Mesothelial cell of epicardium (in vitro differentiated cells): ENCODE data around the gene CNTN6. TPM values are rescaled to one million over a fixed set of nuclear protein-coding genes. Genes with fewer than 3 reads are reported as not detected.

Source experiments
- DNase-seq, 2 experiments: peaks; one replicate each; pipeline ENCODE4 v3.0.0; 2021; ENCODE audit warnings: low spot score in 2 of 2; ENCODE audit not compliant: unreplicated experiment in 2 of 2
- H3K27ac Mint-ChIP-seq: 2 replicates; pipeline ENCODE4 v1.8.0; 2021; ENCODE audit warnings: mixed read lengths
- H3K27me3 Mint-ChIP-seq: 2 replicates; pipeline ENCODE4 v1.8.0; 2021; ENCODE audit warnings: low read depth, mixed read lengths
- H3K36me3 Mint-ChIP-seq: 2 replicates; pipeline ENCODE4 v1.8.0; 2021; ENCODE audit warnings: mixed read lengths
- H3K4me1 Mint-ChIP-seq: 2 replicates; pipeline ENCODE4 v1.8.0; 2021; ENCODE audit warnings: mixed read lengths
- H3K4me3 Mint-ChIP-seq: 2 replicates; pipeline ENCODE4 v1.8.0; 2021; ENCODE audit warnings: mild to moderate bottlenecking, moderate library complexity, mixed read lengths
- H3K9me3 Mint-ChIP-seq: 2 replicates; pipeline ENCODE4 v1.8.0; 2021; ENCODE audit warnings: mixed read lengths
- total RNA-seq: library from RNA; stranded (reverse); gene quantifications from 3 replicates; pipeline ENCODE4 v1.2.1, GENCODE V29; 2021
- TF ChIP-seq, protein P1 (sequence below): fragments of 200-600 bp; sonication (generic); IDR thresholded peaks from one replicate; pipeline ENCODE4 v1.5.0; 2021; ENCODE audit warnings: antibody characterized with exemption; ENCODE audit not compliant: unreplicated experiment

Gene CNTN6
- total RNA-seq, 1 donor from 2014 or later: 15.4 TPM

- Mint-ChIP-seq H3K4me1 (peaks cover 9% of the 10 kb centered on the region), H3K4me3 (no peak overlapping the region), H3K27ac (no peak overlapping the region), H3K27me3 (no peaks in the 10 kb centered on the region), H3K9me3 (no peaks in the 10 kb centered on the region), H3K36me3 (no peaks in the 10 kb centered on the region)
- no peak for DNase-seq
- TF ChIP-seq, protein P1, sequence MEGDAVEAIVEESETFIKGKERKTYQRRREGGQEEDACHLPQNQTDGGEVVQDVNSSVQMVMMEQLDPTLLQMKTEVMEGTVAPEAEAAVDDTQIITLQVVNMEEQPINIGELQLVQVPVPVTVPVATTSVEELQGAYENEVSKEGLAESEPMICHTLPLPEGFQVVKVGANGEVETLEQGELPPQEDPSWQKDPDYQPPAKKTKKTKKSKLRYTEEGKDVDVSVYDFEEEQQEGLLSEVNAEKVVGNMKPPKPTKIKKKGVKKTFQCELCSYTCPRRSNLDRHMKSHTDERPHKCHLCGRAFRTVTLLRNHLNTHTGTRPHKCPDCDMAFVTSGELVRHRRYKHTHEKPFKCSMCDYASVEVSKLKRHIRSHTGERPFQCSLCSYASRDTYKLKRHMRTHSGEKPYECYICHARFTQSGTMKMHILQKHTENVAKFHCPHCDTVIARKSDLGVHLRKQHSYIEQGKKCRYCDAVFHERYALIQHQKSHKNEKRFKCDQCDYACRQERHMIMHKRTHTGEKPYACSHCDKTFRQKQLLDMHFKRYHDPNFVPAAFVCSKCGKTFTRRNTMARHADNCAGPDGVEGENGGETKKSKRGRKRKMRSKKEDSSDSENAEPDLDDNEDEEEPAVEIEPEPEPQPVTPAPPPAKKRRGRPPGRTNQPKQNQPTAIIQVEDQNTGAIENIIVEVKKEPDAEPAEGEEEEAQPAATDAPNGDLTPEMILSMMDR: no peak
Observed at GRCh38 chr3:1138036-1138435, 45.2 kb downstream of the CNTN6 start.

DNA sequence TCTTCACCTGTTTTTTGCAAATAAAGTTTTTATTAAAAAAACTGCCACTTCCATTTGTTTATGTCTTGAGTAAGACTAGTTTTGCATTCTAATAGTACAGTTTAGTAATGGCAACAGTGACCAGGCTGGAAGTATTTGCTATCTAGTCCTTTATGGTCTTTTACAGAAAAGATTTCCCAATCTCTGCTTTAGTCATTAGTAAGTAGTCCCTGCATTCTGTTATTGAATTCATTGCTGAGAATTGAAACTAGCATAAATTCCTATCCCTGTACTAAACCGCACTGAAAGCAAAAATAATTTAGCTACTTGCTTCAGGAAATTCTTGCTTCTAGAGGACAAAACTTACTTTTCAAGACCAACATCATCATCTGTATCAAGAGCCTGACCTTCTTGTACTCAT lies 46.2 kb downstream of the CNTN6 start:
- Mint-ChIP-seq H3K36me3 (no peaks in the 10 kb centered on the region), H3K27me3 (no peaks in the 10 kb centered on the region), H3K4me1 (peaks cover 15% of the 10 kb centered on the region)

DNA sequence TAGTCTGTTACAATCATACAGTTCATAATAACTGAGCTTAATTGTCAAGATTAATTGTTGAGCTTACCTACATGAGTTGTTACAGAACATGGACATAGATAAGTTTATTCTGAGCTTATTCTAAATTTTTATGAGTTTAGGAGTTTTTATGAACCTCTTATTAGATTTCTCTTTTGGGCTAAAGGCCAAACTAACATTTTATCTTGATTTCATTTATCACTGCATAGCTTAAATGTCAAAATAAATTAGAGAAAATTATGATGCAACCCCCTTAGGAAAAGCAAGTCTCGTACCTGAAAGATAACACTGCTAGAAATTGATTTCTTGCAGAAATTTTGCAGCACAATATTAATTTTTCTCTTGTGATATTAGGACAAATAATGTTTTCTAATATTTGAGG lies 54.5 kb downstream of the CNTN6 start:
- TF ChIP-seq, protein P1: no peak
- no peak overlapping the region for H3K27ac Mint-ChIP-seq
- DNase-seq: no peak

More for the DNA sequence above, 46.2 kb downstream of the CNTN6 start:
- Mint-ChIP-seq H3K9me3 (no peaks in the 10 kb centered on the region), H3K27ac (no peak overlapping the region), H3K4me3 (no peak overlapping the region)
- DNase-seq: no peak
- TF ChIP-seq, protein P1: no peak

DNA sequence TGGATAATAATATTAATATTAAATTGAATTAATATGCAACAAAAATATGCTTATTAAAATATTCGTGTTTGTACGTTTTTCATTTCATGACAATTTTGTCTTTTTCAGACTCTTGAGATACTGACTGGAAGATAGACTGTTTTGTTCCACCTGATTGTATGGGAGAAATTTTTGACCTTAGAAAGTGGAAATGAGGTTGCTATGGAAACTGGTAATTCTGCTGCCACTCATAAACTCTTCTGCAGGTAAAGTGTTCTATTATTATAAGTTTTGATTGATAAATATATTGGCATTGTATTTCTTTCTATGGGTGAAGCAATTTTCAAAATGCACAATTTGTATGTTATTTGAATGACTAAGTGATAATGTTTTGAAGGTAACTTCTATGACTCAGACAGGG lies 55.0 kb downstream of the CNTN6 start:
- no peaks in the 10 kb centered on the region for H3K36me3 Mint-ChIP-seq
- peaks cover 18% of the 10 kb centered on the region for H3K4me1 Mint-ChIP-seq
- TF ChIP-seq, protein P1: no peak

More for the DNA sequence above, 54.5 kb downstream of the CNTN6 start:
- Mint-ChIP-seq H3K4me3 (no peak overlapping the region), H3K36me3 (no peaks in the 10 kb centered on the region), H3K27me3 (no peaks in the 10 kb centered on the region), H3K4me1 (peaks cover 18% of the 10 kb centered on the region), H3K9me3 (no peaks in the 10 kb centered on the region)

GRCh38 chr3:1164101-1164500 lies 71.3 kb downstream of the CNTN6 start:
- Mint-ChIP-seq H3K27me3 (peaks cover 10% of the 10 kb centered on the region), H3K4me3 (no peak overlapping the region), H3K27ac (no peak overlapping the region), H3K36me3 (peaks cover 2% of the 10 kb centered on the region), H3K4me1 (no peaks in the 10 kb centered on the region), H3K9me3 (peaks cover 8% of the 10 kb centered on the region)
- DNase-seq: no peak
- TF ChIP-seq, protein P1: no peak

More for the DNA sequence above, 55.0 kb downstream of the CNTN6 start:
- no peaks in the 10 kb centered on the region for H3K9me3 Mint-ChIP-seq
- no peaks in the 10 kb centered on the region for H3K27me3 Mint-ChIP-seq
- no peak overlapping the region for H3K27ac Mint-ChIP-seq
- no peak for DNase-seq
- H3K4me3 Mint-ChIP-seq: no peak overlapping the region

- H3K4me3 Mint-ChIP-seq: no peak overlapping the region
- no peak overlapping the region for H3K27ac Mint-ChIP-seq
- TF ChIP-seq, protein P1: no peak
- H3K4me1 Mint-ChIP-seq: peaks cover 6% of the 10 kb centered on the region
- H3K36me3 Mint-ChIP-seq: no peaks in the 10 kb centered on the region
- DNase-seq: no peak
- H3K27me3 Mint-ChIP-seq: peaks cover 2% of the 10 kb centered on the region
- H3K9me3 Mint-ChIP-seq: peaks cover 4% of the 10 kb centered on the region
Observed at GRCh38 chr3:1171320-1171719, 78.5 kb downstream of the CNTN6 start.
